COLO668 (cell line): Measurements from ENCODE around the gene KRT2.

Experiments used
- DNase-seq: peaks from one replicate; lab custom pipeline; 2025; ENCODE audit not compliant: unreplicated experiment; lab: John Stamatoyannopoulos, UW

KRT2 gene

DNA sequence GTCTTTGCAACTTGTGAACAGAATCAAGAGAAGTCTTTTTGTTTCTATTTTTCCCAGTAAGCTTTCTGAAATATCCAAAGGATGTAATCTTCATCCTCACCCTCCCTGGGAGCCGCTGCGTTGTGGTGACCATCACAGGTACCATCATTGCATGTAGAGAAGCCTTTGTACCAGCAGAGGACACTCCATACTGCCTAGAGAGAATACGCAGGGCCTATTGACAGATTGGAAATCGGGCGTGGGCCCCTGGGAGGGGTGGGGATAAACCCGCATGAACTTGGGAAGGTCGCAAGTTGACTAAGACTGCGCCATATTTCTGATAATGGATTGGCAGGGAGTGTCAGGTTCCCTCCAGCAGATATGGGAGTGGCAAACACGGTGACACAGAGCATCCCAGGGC, 15.5 kb upstream of the KRT2 start:
- DNase-seq: no peak

DNA sequence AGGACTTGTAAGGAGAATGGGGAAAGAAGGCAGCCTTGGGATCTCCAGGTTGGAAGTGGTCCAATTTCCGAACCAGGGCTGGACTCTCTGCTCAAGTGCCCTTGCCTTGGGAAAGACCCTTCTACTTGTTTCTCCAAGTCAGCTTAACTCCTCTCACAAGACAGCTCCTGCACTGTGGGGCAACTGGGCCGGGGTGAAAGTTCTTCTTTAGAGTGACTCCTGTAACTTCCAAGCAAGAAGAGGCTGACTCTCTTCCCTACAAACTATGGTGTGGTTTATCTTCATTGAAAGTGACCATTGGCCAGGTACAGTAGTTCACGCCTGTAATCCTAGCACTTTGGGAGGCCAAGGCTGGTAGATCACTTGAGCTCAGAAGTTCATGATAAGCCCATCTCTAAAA, 14.5 kb upstream of the KRT2 start:
- DNase-seq: no peak

DNA sequence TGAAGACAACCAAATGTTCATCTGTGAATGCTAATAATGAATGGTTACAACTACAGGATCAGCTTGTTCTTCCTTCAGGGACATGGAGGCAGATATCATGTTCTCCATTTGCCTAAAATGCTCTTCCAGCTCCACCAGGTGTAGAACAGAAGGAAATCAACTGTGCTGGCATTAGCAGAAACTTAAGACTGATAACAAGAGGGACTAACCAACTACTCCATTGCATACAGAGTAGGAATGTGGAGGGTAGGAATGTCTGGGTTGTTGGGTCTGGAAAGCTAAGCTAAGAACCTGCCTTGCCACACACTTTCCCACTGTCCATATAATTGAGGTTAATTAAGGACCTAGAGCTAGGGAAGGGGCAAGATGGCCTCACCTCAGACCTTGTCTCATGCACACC, 11.4 kb upstream of the KRT2 start:
- DNase-seq: no peak

- no peak for DNase-seq
Observed at GRCh38 chr12:52662918-52663229, 10.9 kb upstream of the KRT2 start.

GRCh38 chr12:52662093-52662917, 10.3 kb upstream of the KRT2 start:
- no peak for DNase-seq

GRCh38 chr12:52661668-52662067, 9.7 kb upstream of the KRT2 start:
- DNase-seq: no peak

DNA sequence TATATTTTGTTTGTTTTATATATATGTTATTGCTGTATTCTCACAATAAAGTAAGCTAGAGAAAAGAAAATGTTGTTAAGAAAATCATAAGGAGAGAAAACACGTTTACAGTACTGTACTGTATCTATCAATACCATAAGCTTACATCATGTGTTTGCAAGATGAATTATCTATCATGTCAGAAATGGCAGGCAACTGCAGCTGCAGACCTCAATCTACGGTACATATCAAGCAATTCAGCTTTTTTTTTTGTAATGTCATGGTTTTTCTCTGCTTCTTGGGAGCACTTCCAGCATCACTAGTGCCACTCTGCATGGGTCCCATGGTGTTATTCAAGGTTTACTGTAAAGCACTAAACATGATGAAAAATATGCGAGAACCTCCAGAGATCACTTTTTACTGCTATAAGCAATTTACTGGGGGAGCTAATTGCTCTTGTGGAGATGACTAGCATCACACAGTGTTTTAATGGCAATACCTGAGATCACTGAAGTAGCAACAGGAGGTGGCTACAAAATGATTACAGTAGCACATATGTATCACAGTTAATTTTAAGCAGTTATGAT, 9.0 kb upstream of the KRT2 start:
- no peak for DNase-seq

- no peak for DNase-seq
Observed at GRCh38 chr12:52659951-52660350, 7.9 kb upstream of the KRT2 start.

GRCh38 chr12:52659395-52659794, 7.4 kb upstream of the KRT2 start:
- DNase-seq: no peak

- no peak for DNase-seq
Observed at GRCh38 chr12:52658196-52658595, 6.2 kb upstream of the KRT2 start.

- no peak for DNase-seq
Observed at GRCh38 chr12:52657250-52657902, 5.4 kb upstream of the KRT2 start.

GRCh38 chr12:52656616-52657015, 4.6 kb upstream of the KRT2 start:
- DNase-seq: no peak

GRCh38 chr12:52655720-52656124, 3.7 kb upstream of the KRT2 start:
- DNase-seq: no peak

DNA sequence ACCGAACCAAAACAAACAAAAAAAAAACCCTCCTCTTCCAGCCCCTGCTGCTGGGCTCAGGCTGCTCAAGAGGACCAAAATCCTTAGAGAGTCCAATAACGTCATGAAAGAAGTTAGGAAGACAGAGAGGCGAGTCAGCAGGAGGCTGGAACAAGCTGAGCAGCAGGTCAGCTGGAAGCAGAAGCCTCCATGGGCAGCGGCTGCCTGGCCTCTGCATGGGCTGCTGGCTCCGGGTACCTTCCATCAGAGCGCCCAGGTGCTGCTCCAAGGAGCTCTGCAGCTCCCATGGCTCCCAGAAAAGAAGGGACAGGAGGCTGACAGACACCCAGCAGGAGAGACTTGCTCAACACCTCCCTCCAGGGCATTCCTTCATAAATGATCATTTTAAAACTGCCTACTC, 3.2 kb upstream of the KRT2 start:
- DNase-seq: no peak

GRCh38 chr12:52650520-52651081, 1.4 kb downstream of the KRT2 start:
- peak; percentile 1 for DNase-seq

DNA sequence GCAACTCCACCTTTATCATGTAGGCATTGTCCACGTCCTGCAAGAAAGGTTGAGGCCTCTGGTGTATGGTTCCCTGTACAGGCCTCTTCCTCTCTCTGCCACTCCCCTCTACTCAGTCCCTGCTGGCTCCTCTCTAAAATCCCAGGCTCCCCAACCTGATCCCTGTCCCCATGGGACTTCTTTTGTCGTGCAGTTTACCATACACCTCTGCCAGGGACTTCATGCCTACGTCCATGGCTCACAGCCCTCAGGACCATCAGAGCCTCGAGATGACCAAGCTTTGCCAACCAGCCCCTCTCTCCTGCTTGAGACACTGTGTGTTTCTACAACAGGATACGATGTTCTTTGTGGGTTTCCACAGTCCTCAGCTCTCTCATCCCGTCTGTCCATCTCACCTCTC, 2.9 kb downstream of the KRT2 start:
- no peak for DNase-seq

DNA sequence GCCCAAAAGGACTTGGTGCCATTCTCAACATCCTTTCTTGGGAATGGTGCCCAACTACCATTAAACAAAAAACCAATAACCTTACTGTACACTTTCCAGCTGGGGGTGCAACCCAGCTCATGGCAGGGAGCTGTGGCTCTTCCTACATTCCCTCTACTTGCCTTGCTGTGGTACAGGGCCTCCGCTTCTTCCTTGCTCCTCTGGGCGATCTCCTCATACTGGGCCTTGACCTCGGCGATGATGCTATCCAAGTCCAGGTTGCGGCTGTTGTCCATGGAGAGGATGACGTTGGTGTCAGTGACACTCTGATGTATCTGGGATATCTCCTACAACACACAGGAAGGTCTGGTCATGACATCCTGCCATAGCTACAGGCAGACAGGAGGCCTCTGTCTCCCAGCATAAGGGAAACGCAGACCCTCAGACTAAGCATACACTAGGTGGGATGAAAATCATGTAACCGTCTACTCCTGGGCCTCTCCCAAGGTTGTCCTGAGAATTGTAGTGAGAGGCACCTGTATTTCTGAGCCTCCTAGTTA, 3.9 kb downstream of the KRT2 start:
- no peak for DNase-seq

GRCh38 chr12:52647601-52648000, 4.4 kb downstream of the KRT2 start:
- DNase-seq: no peak

- no peak for DNase-seq
Observed at GRCh38 chr12:52646613-52647012, 5.4 kb downstream of the KRT2 start.

GRCh38 chr12:52645982-52646381, 6.0 kb downstream of the KRT2 start:
- no peak for DNase-seq

- DNase-seq: no peak
Observed at GRCh38 chr12:52645120-52645761, 6.8 kb downstream of the KRT2 start.

DNA sequence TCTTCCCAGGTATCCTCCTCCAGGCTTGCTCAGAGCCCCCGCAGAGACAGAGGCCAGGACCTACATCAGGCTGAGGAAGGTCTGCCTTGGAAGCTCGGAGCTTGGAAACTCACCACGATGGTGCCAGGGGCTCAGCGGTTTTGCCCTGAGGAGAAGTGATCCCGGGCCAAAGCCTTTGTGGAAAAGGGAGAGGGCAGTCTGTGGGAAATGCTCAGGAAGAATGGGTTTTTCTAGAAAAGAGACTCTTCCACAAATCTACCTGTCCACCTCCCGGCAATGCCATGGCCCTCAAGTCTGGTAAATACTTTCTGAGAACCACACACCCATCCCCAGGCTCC, 8.0 kb downstream of the KRT2 start:
- no peak for DNase-seq
